ENCODE data around the gene TRIM8. TPM values are rescaled to one million over a fixed set of nuclear protein-coding genes. Genes with fewer than 3 reads are reported as not detected.

TRIM8 gene
- total RNA-seq, 1 donor from 2014 or later, result 48.2 TPM

- no peak overlapping the region for H3K27ac Mint-ChIP-seq
- H3K9me3 Mint-ChIP-seq, result no peaks in the 10 kb centered on the region
- peaks cover 24% of the 10 kb centered on the region for H3K36me3 Mint-ChIP-seq (ENCODE audit: low read depth)
- DNase-seq (no peak), ATAC-seq (ENCODE audit: low read depth) (no peak)
- POLR2A ChIA-PET, result interaction anchor here (0.5 to 1.2 kb wide), 3 partner anchors 9 to 33 kb away, joined by 3 to 9 read pairs (median 4); no protein-coding TSS in a partner anchor
- intact Hi-C loops (cut with micrococcal nuclease), result no loop called here
- no peak overlapping the region for H3K4me3 Mint-ChIP-seq
- H3K4me1 Mint-ChIP-seq, result no peaks in the 10 kb centered on the region
- CTCF ChIA-PET, result interaction anchor here (0.6 to 1.5 kb wide), 3 partner anchors 9 to 118 kb away, joined by 3 read pairs; no protein-coding TSS in a partner anchor
- no peak for TF ChIP-seq CTCF (IDR thresholded peaks at IDR 0.05)
- no peaks in the 10 kb centered on the region for H3K27me3 Mint-ChIP-seq
Observed at GRCh38 chr10:102701796-102702195, 57.5 kb downstream of the TRIM8 start.

- DNase-seq (no peak), ATAC-seq (ENCODE audit: low read depth) (no peak)
- Mint-ChIP-seq H3K27ac (no peak overlapping the region), H3K36me3 (ENCODE audit: low read depth) (peaks cover 18% of the 10 kb centered on the region), H3K4me1 (no peaks in the 10 kb centered on the region), H3K27me3 (no peaks in the 10 kb centered on the region), H3K4me3 (no peak overlapping the region), H3K9me3 (no peaks in the 10 kb centered on the region)
- CTCF ChIA-PET, result no interaction called here
- POLR2A ChIA-PET, result no interaction called here
- intact Hi-C loops (cut with micrococcal nuclease), result no loop called here
- no peak for TF ChIP-seq CTCF (IDR thresholded peaks at IDR 0.05)
Observed at GRCh38 chr10:102702742-102703141, 58.5 kb downstream of the TRIM8 start.

GRCh38 chr10:102704915-102705314 lies 60.6 kb downstream of the TRIM8 start:
- ATAC-seq (ENCODE audit: low read depth), result no peak
- no peak for DNase-seq
- Mint-ChIP-seq H3K36me3 (ENCODE audit: low read depth) (peaks cover 2% of the 10 kb centered on the region), H3K9me3 (no peaks in the 10 kb centered on the region), H3K4me1 (no peaks in the 10 kb centered on the region), H3K4me3 (no peak overlapping the region), H3K27ac (no peak overlapping the region), H3K27me3 (no peaks in the 10 kb centered on the region)
- intact Hi-C loops (cut with micrococcal nuclease), result no loop called here
- ChIA-PET CTCF (no interaction called here), POLR2A (interaction anchor here (1.0 kb wide), 1 partner anchor 59 kb away, joined by 3 read pairs; no protein-coding TSS in a partner anchor)
- TF ChIP-seq CTCF (IDR thresholded peaks at IDR 0.05), result no peak

- ChIA-PET CTCF (no interaction called here), POLR2A (interaction anchor here (1.0 kb wide), 1 partner anchor 60 kb away, joined by 3 read pairs; no protein-coding TSS in a partner anchor)
- DNase-seq (no peak), ATAC-seq (ENCODE audit: low read depth) (no peak)
- Mint-ChIP-seq H3K4me1 (peaks cover under 1% of the 10 kb centered on the region), H3K9me3 (no peaks in the 10 kb centered on the region), H3K27ac (no peak overlapping the region), H3K4me3 (no peak overlapping the region), H3K36me3 (ENCODE audit: low read depth) (peaks cover 2% of the 10 kb centered on the region), H3K27me3 (no peaks in the 10 kb centered on the region)
- no peak for TF ChIP-seq CTCF (IDR thresholded peaks at IDR 0.05)
- intact Hi-C loops (cut with micrococcal nuclease), result no loop called here
Observed at GRCh38 chr10:102705531-102705930, 61.3 kb downstream of the TRIM8 start.

Other genes starting within 250 kb of the TRIM8 start
- gene NFKB2, start 248.8 kb upstream of the TRIM8 start, total RNA-seq, result 550 and 622 TPM in 2 replicates
- gene PSD, start 225.7 kb upstream of the TRIM8 start, total RNA-seq, result 1.4 and 1.5 TPM in 2 replicates
- 15.7 and 18.9 TPM in 2 replicates for gene FBXL15, start 223.6 kb upstream of the TRIM8 start, total RNA-seq
- 43.7 and 46.0 TPM in 2 replicates for gene CUEDC2, start 211.9 kb upstream of the TRIM8 start, total RNA-seq
- 0.35 and 0.51 TPM in 2 replicates for gene C10orf95, start 192.9 kb upstream of the TRIM8 start, total RNA-seq
- 55.1 and 71.9 TPM in 2 replicates for gene ACTR1A, start 141.8 kb upstream of the TRIM8 start, total RNA-seq
- 5.7 and 7.4 TPM in 2 replicates for gene SUFU, start 140.5 kb upstream of the TRIM8 start, total RNA-seq
- 4.1 and 5.1 TPM in 2 replicates for gene ARL3, start 69.9 kb downstream of the TRIM8 start, total RNA-seq
- gene SFXN2, start 70.2 kb downstream of the TRIM8 start, total RNA-seq, result 22.1 and 28.9 TPM in 2 replicates
- 30.5 and 30.8 TPM in 2 replicates for gene WBP1L, start 99.5 kb downstream of the TRIM8 start, total RNA-seq
- gene CYP17A1, start 192.9 kb downstream of the TRIM8 start, total RNA-seq, result not detected in 2 replicates
- 12.1 and 17.4 TPM in 2 replicates for gene BORCS7, start 209.8 kb downstream of the TRIM8 start, total RNA-seq
- 0.31 and 0.46 TPM in 2 replicates for gene AS3MT, start 225.0 kb downstream of the TRIM8 start, total RNA-seq